GM19240 (cell line): Measurements from ENCODE around the gene MOCS1.
A peak's percentile ranks its signal among the peaks of the same experiment; 100 is the strongest.

Experiments used
- DNase-seq: peaks from one replicate; pipeline ENCODE4 v3.0.0; 2011; ENCODE audit warnings: low spot score; ENCODE audit not compliant: insufficient read length

The MOCS1 gene

DNA sequence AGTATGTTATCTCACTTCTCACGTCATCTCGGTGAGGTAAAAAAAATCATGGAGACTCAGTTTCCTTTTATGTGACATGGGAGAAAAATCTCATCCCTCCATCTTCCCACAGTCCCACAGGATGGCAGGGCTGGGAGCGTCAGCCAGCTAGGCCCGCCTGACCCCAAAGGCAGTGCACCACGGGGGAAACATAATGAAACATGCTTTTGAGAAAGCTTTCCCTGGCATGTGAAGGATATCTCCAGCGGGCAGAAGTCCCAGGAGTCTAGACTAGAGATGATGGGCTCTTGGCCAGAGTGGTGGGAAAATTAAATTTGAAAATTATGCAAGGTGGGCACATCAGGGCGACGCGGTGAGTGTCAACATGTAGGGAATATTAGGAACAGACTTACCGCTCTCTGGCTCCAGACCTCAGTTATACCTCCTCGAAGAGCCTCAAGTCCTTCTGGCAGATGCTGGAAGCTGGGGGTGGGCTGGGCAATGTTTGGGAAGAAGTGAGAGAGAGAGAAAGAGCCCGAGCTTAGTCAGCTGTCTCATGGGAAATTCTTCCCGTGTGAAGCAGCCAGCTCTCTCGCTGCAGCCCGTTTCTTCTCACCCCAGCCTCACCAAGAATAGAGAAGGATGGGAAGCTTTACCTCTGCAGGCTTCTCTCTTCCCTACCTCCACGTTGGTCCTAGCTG lies 52.3 kb downstream of the MOCS1 start:
- DNase-seq: no peak

DNA sequence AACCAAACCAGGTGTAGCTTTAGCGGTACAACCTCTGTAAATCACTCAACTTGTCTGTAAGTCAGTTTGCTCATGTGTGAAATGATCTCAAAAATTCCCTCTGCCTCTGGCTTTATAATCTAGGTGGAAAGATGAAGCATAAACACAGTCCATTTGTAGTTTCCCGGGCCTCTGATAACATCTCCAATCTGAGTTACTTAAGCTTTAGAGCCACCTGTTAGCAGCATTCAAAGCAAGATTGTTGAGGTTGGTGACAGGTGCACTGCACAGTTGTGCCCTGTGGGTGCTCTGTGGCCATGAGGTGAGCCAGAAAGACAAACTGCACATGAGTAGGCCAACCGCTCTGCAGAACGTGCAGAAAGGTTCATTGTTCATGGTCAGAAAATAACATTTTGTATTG lies 53.7 kb downstream of the MOCS1 start:
- DNase-seq: no peak

DNA sequence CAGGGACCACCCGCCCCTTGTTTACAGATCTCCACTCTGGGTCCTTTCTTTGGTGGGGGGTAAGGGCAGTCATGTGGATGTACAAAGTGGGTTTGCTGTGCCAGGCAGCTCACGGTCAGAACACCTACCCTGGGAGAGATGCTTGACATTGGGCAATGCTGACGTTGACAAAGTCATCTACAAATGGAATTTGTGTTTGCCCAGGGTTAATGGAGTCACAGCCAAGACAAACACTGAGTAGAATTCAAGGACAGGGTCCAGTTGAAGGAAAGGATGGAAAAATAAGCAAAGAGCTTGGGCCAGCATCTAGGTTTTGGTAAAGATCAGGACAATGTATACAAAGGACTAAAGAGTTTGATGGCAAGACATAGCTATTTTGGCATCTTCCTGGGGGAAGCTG lies 54.7 kb downstream of the MOCS1 start:
- DNase-seq: no peak

DNA sequence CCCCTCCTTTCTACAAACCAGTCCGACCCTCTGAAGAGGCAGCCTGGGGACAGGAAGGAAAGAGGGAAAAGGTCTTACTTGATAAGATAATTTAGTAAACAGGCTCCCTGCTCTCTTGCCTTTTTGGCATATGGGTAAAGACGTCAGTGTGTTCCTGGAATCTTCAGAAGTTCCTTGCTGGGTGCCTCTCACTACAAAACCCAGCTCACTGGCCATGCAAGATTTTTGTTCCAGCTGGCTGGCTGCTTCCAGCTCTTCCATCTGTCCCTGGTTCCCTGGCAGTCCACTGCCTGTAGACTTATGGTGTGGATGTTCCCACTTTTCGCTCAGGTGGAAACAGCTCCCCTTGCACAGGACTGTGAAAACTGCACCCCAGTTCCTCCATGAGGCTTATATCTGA lies 57.4 kb downstream of the MOCS1 start:
- DNase-seq: no peak

DNA sequence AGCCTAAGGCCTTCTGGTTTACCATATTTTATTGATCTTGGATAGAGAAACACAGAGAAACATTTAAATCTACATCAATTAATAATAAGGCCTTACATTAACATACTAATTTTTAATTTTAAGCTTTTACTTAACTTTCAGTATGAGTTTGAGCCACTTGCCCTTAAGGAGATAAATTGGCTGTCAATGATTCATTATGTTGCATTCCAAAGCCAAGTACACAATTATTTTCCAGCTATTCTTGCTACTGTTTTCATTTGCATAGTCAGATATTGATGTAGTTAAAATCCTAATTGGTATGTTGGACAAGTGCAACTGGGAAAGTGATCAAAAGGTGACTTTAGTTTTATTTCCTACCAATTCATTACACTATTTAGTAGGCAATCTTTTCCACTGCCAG lies 58.2 kb downstream of the MOCS1 start:
- DNase-seq: no peak

DNA sequence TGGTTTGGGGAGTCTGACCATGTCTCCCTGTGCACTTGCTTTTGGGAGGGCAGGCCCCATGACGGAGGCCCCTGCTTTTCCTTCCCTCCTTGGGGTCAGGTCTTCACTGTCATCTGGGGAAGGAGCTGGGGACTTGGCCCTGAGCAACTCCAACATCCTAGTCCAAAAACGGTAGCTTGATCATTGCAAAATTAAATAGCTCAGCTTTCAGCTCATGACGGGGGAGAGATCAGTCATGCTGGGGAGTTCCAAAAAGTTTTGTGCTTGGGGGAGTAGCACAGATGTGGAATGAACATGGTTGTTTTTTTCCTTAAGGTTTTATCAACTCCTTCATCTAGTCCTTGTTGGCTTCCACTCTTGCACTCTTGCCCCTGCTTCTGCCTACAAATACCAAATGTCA lies 60.8 kb downstream of the MOCS1 start:
- no peak for DNase-seq

DNA sequence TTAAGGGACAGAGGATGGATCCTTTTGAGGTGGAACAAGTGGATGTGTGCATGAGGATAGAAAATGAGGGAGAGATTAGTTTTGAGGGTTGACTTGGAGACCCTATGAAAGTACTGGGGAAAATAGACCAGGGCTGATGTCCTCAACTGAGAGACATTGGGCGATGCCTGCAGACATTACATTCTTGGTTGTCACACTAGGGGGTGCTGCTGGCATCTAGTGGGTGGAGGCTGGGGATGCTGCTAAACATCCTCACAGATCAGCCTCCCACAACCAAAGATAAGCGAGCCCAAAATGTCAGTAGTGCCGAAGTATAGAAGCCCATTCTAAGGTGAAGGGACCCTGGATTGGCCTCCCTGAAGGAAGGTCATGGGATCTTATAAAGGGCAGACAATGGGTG lies 63.3 kb downstream of the MOCS1 start:
- no peak for DNase-seq

DNA sequence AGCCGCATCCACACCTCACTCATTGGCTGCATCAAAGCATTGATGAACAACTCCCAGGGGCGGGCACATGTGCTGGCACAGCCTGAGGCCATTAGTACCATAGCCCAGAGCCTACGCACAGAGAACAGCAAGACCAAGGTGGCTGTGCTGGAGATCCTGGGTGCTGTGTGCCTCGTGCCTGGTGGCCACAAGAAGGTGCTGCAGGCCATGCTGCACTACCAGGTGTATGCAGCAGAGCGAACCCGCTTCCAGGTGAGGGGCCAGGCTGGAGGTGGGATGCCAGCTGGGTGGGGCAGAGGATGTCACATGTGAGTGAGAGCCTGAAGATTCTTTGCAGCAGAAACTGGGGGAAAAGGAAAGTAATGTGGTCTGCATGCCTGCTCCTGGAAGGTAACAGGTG lies 66.7 kb downstream of the MOCS1 start:
- DNase-seq: no peak

DNA sequence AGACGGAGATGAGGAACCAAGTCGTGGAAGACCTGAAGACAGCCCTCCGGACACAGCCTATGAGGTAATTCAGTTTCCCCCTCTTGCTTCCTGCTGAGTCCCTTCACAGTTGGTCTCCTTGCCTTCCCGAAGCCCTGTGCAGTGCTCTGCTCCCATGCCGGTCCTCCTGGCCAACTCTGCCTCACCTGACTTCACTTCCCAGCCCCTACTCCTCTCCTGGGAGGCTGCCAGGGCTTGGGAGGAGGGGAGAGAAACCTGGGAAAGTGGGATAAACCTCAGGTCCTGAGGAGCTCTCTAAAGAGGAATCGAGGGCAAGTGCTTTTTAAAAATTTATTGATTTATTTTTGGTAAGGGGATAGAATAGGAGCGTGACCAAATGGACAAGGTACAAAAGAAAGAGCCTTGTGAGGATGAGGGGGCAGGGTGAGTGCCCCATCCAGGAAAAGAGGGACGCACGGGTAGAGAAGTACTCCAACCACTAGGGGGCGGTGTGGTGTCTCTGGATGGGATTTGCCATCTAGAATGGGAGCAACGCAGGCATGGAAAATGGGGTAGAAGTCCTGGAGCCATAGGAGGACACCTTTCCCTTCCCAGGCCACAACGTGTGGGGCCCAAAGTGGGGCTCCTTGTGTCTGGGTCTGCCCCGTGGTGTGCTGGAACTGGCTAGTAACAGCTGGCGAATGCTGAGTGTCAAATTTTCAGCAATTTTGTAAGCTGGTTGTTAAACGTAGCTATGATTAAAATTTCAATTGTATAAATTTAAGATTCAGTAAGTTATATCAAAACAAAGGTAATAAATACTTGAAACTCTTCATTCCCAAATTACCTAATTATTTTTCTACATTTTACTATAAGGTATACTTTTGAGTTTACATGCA lies 69.0 kb downstream of the MOCS1 start:
- DNase-seq: peak; percentile 67

DNA sequence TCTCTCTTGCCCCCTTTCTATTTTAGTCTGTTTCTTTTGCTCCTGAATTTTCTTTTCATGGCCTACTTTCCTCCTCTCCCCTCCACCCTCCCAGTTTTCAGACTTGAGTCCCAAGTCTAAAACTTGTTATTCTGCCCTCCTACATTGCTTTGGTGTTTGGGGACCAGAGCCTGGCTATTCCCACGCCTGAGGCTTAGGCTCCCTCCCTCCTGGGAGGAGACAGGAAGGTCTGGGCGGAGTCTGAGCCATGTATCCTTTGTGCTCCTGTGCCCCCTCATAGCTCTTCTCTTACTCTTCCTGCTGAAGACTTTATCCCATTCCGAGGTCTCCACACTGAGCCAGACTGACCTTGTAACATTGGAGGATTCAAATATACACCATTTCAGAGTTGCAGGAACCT lies 72.6 kb downstream of the MOCS1 start:
- no peak for DNase-seq

DNA sequence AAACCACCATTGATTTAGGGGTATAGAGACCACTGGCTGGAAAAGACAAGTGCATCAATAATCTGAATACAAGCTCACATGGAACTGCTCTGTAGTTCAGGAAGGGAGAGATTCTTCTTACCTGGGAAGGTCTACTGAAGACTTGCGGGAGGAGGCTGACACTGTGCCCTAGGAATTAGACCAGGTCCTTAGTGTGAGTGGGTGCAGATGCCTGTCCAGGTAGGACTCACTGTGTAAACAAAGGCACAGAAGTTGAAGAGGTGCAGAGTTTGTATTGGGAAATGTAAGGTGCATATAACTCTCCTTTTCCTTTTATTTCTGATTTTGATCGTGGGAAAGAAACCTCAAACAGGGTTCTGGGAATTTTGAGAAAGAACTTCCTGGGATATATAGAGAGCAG lies 75.2 kb downstream of the MOCS1 start:
- no peak for DNase-seq

DNA sequence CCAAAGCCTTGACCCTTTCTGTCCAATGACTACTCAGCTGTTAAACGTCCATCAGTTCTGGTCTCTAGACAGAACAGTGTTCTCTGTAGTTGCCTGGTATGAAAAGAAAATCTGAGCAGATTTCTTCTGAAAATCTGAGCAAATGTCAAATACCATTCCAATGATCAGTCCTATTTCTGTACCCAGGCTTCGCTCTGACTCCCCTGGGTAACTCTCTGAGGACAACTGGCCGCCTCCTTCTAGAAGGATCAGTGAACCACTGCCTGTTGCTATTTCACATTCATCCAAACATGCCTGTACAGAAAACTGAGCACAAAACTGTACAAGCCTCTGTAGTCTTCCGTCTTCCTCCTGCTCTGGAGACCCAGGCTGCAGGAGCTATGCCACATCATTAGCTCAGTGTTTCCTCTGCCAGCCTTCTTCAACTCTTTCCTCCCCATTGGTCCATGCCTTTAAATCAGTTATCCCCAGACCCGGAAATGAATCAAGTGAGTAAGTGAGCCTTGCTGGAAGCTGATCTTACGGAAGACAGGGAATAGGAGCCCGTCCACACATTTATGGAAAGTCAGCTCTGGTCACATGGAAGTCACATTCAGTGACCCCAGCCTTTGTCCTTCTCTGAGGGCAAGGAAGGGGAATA lies 78.8 kb downstream of the MOCS1 start:
- no peak for DNase-seq
